ENCODE data around the gene TSNAXIP1.

- TF ChIP-seq CTCF (IDR thresholded peaks at IDR 0.05 in 2 of 3, conservative IDR thresholded peaks at IDR 0.05 in 1 of 3; ENCODE audit: borderline replicate concordance in 1 of 3, insufficient read depth in 1 of 3, low read depth in 2 of 3, low read length in 2 of 3) (no peak), POLR2A (IDR thresholded peaks at IDR 0.05; ENCODE audit: borderline replicate concordance, extremely low read depth, insufficient read depth, insufficient read length) (no peak)
These were observed 45.8 kb upstream of the TSNAXIP1 start for GRCh38 chr16:67760956-67761230.
